Choroid plexus epithelial cell (primary cell): ENCODE data around the gene YDJC.

Experiments used
- DNase-seq: peaks from one replicate; pipeline ENCODE4 v3.0.0-alpha.2; 2010; ENCODE audit warnings: low read depth
- H3K4me3 ChIP-seq: 2 replicates; pipeline ENCODE4 v1.5.1; 2011; ENCODE audit warnings: low read depth, mild to moderate bottlenecking, control low read depth, low read length, moderate library complexity
- CTCF ChIP-seq: conservative IDR thresholded peaks from 2 replicates; pipeline ENCODE4 v1.5.1; 2011; ENCODE audit warnings: low read depth, mild to moderate bottlenecking, control low read depth, inconsistent platforms, low read length, moderate library complexity

The YDJC gene

GRCh38 chr22:21634844-21635243 is 5.0 kb upstream of the YDJC start:
- TF ChIP-seq CTCF, result no peak
- no peak overlapping the region for H3K4me3 ChIP-seq
- DNase-seq, result no peak

GRCh38 chr22:21634081-21634480 is 4.3 kb upstream of the YDJC start:
- no peak for DNase-seq
- H3K4me3 ChIP-seq, result no peak overlapping the region
- no peak for TF ChIP-seq CTCF

- no peak for DNase-seq
- no peak for TF ChIP-seq CTCF
- no peak overlapping the region for H3K4me3 ChIP-seq
Measured at GRCh38 chr22:21633481-21633880, 3.7 kb upstream of the YDJC start.

- DNase-seq, result no peak
- H3K4me3 ChIP-seq, result no peak overlapping the region
- TF ChIP-seq CTCF, result no peak
Measured at GRCh38 chr22:21632931-21633330, 3.1 kb upstream of the YDJC start.

GRCh38 chr22:21632237-21632895 is 2.5 kb upstream of the YDJC start, which contains the start of gene CCDC116:
Gene CCDC116, plus strand, starts transcription at chr22:21632760. Its CDS starts 422 bp downstream, at chr22:21633182.
- H3K4me3 ChIP-seq, result no peak within 1 kb of the TSS
- no peak for TF ChIP-seq CTCF
- DNase-seq, result no peak

GRCh38 chr22:21631025-21631424 is 1.2 kb upstream of the YDJC start:
- H3K4me3 ChIP-seq, result no peak overlapping the region
- no peak for TF ChIP-seq CTCF
- DNase-seq, result no peak

- DNase-seq, result no peak
- no peak for TF ChIP-seq CTCF
- peak overlapping the region; percentile 97 for H3K4me3 ChIP-seq
Measured at GRCh38 chr22:21628386-21629254, 1.2 kb downstream of the YDJC start.
